Endodermal cell (in vitro differentiated cells): ENCODE measurements around the gene TLCD1. TPM values are rescaled to one million over a fixed set of nuclear protein-coding genes. Genes with fewer than 3 reads are reported as not detected.
A peak's percentile ranks its signal among the peaks of the same experiment; 100 is the strongest.

Experiments
- DNase-seq: peaks from one replicate; pipeline ENCODE4 v3.0.0-alpha.2; 2017
- H3K27ac ChIP-seq: 2 replicates; pipeline ENCODE4 v1.5.1; 2013; ENCODE audit warnings: mild to moderate bottlenecking, low read depth, low read length, moderate library complexity
- H3K27me3 ChIP-seq: 2 replicates; pipeline ENCODE4 v1.6.1; 2013; ENCODE audit warnings: mild to moderate bottlenecking, low read length, moderate library complexity; ENCODE audit not compliant: insufficient read depth, control insufficient read depth, poor library complexity, severe bottlenecking
- H3K36me3 ChIP-seq: 2 replicates; pipeline ENCODE4 v1.7.0; 2013; ENCODE audit warnings: mild to moderate bottlenecking, low read length, moderate library complexity; ENCODE audit not compliant: control insufficient read depth, insufficient read depth
- H3K4me1 ChIP-seq: one replicate; pipeline ENCODE4 v1.7.0; 2013; ENCODE audit warnings: low read length; ENCODE audit not compliant: control insufficient read depth, insufficient read depth
- H3K4me3 ChIP-seq: 2 replicates; pipeline ENCODE4 v1.5.1; 2013; ENCODE audit warnings: mild to moderate bottlenecking, low read length, moderate library complexity
- H3K9ac ChIP-seq: 2 replicates; pipeline ENCODE4 v1.6.1; 2013; ENCODE audit warnings: mild to moderate bottlenecking, low read length, moderate library complexity; ENCODE audit not compliant: poor library complexity, severe bottlenecking; ENCODE audit errors: extremely low read depth
- H3K9me3 ChIP-seq: 2 replicates; pipeline ENCODE4 v1.6.1; 2013; ENCODE audit warnings: mild to moderate bottlenecking, low read length, moderate library complexity; ENCODE audit not compliant: control insufficient read depth
- H3K27ac Mint-ChIP-seq: 2 replicates; pipeline ENCODE4 v1.8.0; 2020; ENCODE audit warnings: mixed read lengths
- H3K27me3 Mint-ChIP-seq: 2 replicates; pipeline ENCODE4 v1.8.0; 2021; ENCODE audit warnings: mild to moderate bottlenecking, mixed read lengths; ENCODE audit not compliant: insufficient read depth
- H3K36me3 Mint-ChIP-seq: 2 replicates; pipeline ENCODE4 v1.8.0; 2020; ENCODE audit warnings: low read depth, mixed read lengths
- H3K4me1 Mint-ChIP-seq: 2 replicates; pipeline ENCODE4 v1.8.0; 2020; ENCODE audit warnings: mixed read lengths
- H3K4me3 Mint-ChIP-seq: 2 replicates; pipeline ENCODE4 v1.8.0; 2020; ENCODE audit warnings: mild to moderate bottlenecking, moderate library complexity, mixed read lengths
- H3K9me3 Mint-ChIP-seq: 2 replicates; pipeline ENCODE4 v1.8.0; 2020; ENCODE audit warnings: mild to moderate bottlenecking, mixed read lengths
- CTCF ChIP-seq: fragments of 200-600 bp; sonication (generic); conservative IDR thresholded peaks from 2 replicates; pipeline ENCODE4 v1.5.0; 2021; ENCODE audit warnings: antibody characterized with exemption, mild to moderate bottlenecking
- WGBS, 2 experiments: methylation state at CpG; one replicate each; pipeline versions ENCODE4 v1.1.5 to v1.1.7; 2013; ENCODE audit warnings: missing lambda C conversion rate in 2 of 2, mixed read lengths in 1 of 2; ENCODE audit not compliant: insufficient coverage in 1 of 2, insufficient read length in 1 of 2; 5-methylcytosine and 5-hydroxymethylcytosine counted together
- total RNA-seq, 2 donors: library from RNA; stranded (reverse); fragmentation: NEBNext Ultra II Directional in 1 of 2; extraction: Animal tissue kit (Norgen Biotek cat#: 25700) in 1 of 2; gene quantifications; 2 replicates in 1 of 2; 3 replicates in 1 of 2; pipeline ENCODE4 v1.2.1, GENCODE V29; 2021

The TLCD1 gene
- total RNA-seq, 2 donors from 2014 or later, result 17.0 to 22.9 TPM

- H3K27me3 ChIP-seq, result no peaks in the 10 kb centered on the region
- DNase-seq, result no peak
- H3K27ac ChIP-seq, result peak overlapping the region; percentile 47
- H3K27me3 Mint-ChIP-seq, result no peaks in the 10 kb centered on the region
- no peak for TF ChIP-seq CTCF
- peaks cover 17% of the 10 kb centered on the region for H3K4me1 Mint-ChIP-seq
- H3K4me3 Mint-ChIP-seq, result no peak overlapping the region
- H3K9me3 ChIP-seq, result no peaks in the 10 kb centered on the region
- H3K36me3 ChIP-seq, result peaks cover 60% of the 10 kb centered on the region
- no peaks in the 10 kb centered on the region for H3K9me3 Mint-ChIP-seq
- H3K36me3 Mint-ChIP-seq, result peaks cover 58% of the 10 kb centered on the region
- 92% methylated on average over 6 to 10 of the region's 10 CpGs for WGBS, 2 experiments
- no peak overlapping the region for H3K9ac ChIP-seq
- peak overlapping the region; percentile 46 for H3K27ac Mint-ChIP-seq
- no peak overlapping the region for H3K4me3 ChIP-seq
- H3K4me1 ChIP-seq, result peaks cover 15% of the 10 kb centered on the region
Observed at GRCh38 chr17:28702026-28702751, 23.8 kb downstream of the TLCD1 start.

GRCh38 chr17:28700830-28701492 is 25.1 kb downstream of the TLCD1 start:
- Mint-ChIP-seq H3K27me3 (no peaks in the 10 kb centered on the region), H3K27ac (peak overlapping the region; percentile 30)
- peak; percentile 20 for TF ChIP-seq CTCF

GRCh38 chr17:28700278-28700677 is 25.8 kb downstream of the TLCD1 start:
- no peak overlapping the region for H3K27ac ChIP-seq
- H3K4me3 Mint-ChIP-seq, result no peak overlapping the region
- H3K4me1 ChIP-seq, result peaks cover 15% of the 10 kb centered on the region
- peaks cover 80% of the 10 kb centered on the region for H3K36me3 ChIP-seq
- no peaks in the 10 kb centered on the region for H3K9me3 ChIP-seq
- H3K27me3 ChIP-seq, result no peaks in the 10 kb centered on the region
- H3K9ac ChIP-seq, result no peak overlapping the region
- DNase-seq, result no peak
- H3K4me3 ChIP-seq, result no peak overlapping the region
- no peak for TF ChIP-seq CTCF
- peaks cover 71% of the 10 kb centered on the region for H3K36me3 Mint-ChIP-seq
- no peaks in the 10 kb centered on the region for H3K9me3 Mint-ChIP-seq
- H3K27ac Mint-ChIP-seq, result no peak overlapping the region
- H3K27me3 Mint-ChIP-seq, result no peaks in the 10 kb centered on the region
- peaks cover 12% of the 10 kb centered on the region for H3K4me1 Mint-ChIP-seq
- 94 to 100% methylated on average over 8 of the region's 8 CpGs for WGBS, 2 experiments

More at GRCh38 chr17:28700830-28701492, 25.1 kb downstream of the TLCD1 start:
- WGBS, 2 experiments, result 93 to 95% methylated on average over 2 to 10 of the region's 10 CpGs
- Histone ChIP-seq H3K36me3 (peaks cover 73% of the 10 kb centered on the region), H3K9me3 (no peaks in the 10 kb centered on the region), H3K27me3 (no peaks in the 10 kb centered on the region), H3K4me1 (peaks cover 15% of the 10 kb centered on the region), H3K9ac (no peak overlapping the region), H3K4me3 (no peak overlapping the region), H3K27ac (no peak overlapping the region)
- H3K9me3 Mint-ChIP-seq, result no peaks in the 10 kb centered on the region
- peaks cover 15% of the 10 kb centered on the region for H3K4me1 Mint-ChIP-seq
- H3K4me3 Mint-ChIP-seq, result no peak overlapping the region
- no peak for DNase-seq
- peaks cover 67% of the 10 kb centered on the region for H3K36me3 Mint-ChIP-seq
